NCI-H2196 (cell line): ENCODE measurements around the gene TNFAIP8.

Source experiments
- DNase-seq: peaks from one replicate; lab custom pipeline; 2025; ENCODE audit not compliant: unreplicated experiment; lab: John Stamatoyannopoulos, UW

The TNFAIP8 gene

DNA sequence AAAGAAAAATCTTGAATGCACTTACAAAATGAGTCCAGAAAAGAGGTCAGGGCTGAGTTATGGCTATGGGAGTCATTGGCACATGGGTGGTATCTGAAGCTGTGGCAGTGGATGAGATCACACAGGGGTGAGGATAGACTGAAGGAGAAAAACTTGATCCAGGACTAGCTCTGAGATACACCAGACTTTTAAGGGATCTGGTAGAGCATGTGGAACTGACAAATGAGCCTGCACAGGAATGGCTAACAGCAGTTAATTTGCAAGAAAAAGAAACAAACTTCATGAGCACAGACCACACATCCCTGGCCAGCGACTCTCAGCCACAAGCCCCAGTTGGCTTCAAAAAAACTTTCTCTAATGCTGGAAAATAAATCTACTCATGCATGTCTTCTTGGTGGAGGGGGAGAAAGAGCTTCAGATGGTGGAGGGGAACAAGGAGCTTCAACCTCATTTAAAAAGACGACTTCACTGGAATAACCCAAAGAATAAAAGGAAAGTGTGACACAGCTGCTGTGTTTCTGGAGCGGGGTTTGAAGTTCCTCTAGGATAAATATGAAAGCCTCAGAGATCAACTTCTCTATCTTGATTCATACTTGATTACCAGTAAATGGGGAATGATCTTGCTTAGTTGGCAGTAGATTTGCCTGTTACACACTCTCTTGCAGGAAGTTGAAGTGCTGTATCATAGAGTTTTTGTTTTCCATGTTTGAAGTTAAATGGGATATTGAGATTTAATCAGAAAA lies 33.6 kb downstream of the TNFAIP8 start:
- no peak for DNase-seq

DNA sequence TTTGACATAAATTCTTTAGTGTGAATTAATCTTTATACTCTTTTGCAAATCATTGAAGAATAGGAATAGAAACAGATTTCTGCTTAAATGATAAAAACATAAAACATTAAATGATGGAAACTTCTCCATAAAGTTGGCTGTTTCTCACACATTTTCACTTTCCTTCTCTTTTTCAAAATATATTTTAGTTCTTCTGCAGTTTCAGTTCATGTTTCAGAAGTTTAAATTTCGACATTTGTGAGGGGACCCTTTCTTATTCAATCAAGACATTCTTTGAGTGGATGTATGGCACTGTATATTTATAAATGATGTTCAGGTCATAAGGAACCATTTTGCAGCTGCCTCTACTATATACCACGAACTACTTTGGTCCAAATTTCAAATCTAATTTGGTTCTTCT lies 34.6 kb downstream of the TNFAIP8 start:
- DNase-seq, result no peak

DNA sequence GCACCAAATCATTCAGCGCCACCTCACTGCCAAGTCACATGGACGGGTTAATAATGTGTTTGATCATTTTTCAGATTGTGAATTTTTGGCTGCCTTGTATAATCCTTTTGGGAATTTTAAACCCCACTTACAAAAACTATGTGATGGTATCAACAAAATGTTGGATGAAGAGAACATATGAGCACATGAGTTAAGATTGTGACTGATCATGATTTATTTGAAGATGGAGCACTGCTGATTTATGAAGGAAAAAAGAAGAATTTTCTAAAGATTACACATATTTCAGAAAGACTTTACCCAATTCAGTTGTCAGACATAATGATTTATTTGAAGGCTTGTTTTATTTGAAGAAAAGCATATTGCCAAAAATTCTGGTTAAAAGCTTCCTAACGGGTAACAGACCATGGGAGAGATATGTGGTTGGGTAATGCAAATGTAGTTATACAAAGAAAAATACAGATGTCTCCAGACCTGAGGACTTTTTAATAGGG lies 37.4 kb downstream of the TNFAIP8 start:
- no peak for DNase-seq

DNA sequence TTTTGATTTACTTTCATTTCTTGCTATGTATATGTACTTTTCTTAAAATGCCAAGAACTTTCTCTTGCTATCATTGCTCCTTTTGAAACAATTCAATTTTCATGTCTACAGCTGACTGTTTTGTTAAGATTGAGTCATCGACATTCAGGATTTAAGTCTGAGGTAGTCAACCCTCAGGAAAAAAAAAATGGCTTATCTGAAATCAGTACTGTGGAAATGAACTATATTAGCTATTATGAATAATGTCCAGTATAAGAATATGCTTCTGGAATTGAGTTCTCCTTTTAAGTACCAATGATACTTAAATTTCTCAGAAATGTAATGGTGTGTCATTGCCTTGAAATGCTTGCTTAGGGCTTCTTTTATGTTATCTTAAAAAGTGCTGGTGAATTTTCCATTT lies 37.9 kb downstream of the TNFAIP8 start:
- DNase-seq, result no peak

DNA sequence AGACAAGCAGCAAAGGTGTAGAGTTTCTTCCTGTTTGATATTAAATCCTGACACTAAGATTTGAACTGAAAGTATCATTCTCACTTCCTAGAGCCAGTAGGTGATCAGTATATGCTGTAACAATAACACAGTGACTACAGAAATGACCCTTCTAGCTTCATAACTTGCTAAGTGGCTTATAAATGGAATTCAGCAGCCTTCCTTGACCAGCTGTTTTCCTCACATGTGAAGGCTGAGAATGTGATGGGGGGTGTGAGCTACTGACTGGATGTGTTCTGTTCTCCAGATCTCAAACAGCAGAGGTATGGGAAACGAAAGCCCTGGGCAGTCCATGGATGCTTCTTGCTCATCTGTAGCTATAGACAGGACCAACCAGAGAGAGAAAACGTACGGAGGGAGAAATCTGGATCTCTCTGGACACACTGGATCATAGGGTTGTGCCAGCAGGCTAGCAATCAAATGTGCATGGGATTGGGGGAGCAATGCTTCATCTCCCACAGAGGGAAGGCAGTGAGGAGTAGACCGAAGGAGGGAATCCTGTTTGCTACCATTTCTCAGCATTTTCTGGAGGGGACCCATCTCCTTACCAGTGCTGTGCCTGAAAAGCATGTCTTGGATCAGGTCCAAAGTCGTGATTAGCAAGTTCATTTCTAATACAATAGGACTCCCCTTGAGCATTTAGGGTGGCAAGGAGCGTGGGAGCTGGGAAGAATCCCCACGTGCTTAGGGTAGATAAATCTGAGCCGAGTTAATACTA lies 39.4 kb downstream of the TNFAIP8 start:
- DNase-seq, result no peak

DNA sequence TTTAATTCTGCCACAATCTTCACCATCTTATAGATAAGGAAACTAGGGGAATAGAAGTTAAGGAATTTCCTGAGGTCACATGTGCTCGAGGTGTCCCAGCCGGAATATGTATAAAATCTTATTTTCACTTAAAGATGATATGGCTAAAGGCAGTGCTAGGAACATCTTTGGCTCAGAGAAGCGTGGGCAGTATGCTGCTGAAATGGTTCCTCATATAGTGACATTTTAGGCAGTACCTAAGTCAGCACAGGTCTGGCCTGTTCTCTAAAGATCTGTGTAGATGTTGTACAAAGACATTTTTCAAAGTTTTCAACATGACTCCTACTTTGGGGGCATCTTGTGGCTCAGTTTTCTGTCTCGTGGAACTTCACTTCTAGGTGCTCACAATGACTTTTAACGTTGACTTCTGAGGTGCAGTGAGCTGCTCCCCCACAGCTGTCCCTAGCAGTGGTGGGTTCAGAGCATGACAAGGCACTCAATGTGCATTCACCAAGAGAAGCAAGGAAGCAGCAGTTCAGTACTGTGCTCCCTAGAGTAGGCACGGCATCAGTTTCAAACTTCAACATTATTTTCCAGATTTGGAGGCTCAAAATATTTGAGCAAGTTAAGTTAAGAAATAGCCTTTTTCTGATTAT lies 40.3 kb downstream of the TNFAIP8 start:
- no peak for DNase-seq

DNA sequence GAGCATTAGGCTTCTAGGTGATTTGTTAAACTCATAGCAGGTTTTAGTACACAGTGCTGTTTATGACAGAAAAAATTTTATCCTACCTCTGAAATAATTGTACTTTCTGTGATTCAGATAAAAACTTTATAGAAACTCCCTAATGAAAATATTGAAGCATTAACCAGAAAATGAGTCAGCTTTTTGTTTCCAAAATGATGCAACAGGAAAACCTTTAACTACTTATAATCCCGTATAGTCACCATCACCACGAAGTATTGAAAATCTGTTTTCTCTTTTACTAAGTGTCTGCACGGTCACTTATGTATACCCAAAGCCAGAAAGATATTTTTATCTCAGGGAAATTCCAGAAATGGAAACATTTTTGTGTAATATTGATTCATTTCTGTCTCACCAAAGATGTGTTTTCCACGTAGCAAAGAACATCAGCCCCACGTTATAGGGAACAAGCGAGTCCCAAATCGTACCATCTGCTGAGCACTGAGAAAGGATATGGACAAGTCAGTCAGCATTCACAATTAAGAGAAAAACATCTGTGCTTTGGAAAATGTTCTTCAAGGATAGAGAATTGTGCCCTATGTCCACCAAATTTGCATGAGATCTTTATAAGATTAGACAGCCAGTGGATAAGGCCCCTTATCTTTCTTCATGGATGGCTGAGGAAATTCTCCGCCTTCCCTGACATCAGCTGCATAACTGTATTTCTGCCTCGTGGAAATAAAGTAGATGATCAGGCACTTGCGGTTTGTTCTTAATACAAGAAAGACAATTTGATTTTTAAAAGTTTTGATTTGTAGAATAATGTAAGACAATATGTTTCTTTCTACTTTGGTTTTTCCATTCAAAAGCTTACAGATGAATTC lies 41.9 kb downstream of the TNFAIP8 start:
- no peak for DNase-seq

DNA sequence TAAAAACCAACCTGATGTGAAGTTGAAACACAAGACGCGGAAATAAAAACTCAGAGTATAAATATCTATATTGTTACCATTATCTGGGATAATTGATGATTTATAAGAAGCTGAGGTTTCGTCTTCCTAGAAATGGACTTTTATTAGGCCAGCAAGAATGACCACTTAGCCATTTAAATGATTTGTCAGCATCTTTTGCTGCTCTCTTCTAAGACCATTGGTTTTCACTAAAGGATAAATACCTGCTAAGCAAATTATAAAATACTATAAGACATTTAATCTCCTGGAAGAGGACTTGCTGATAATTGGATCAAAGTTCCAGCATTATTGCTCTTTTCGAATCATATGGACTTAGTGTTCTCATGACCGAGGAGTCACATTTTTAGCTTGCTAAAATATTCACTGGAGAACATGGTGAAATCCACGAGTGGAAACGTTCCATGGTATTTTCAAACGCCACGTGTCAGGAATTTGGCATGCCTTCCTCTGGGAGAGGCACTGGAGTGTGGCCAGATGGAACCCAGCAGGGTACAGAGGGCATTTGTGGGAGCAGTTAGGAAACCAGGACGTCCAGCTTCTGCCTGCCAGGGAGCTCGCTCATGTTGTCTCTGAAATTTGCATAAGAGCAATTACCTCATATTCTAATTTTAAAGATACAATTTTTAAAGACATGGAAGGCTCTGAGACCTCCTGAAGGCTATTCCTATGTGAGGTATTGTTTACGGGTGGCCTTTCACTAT lies 43.1 kb downstream of the TNFAIP8 start:
- DNase-seq, result no peak

DNA sequence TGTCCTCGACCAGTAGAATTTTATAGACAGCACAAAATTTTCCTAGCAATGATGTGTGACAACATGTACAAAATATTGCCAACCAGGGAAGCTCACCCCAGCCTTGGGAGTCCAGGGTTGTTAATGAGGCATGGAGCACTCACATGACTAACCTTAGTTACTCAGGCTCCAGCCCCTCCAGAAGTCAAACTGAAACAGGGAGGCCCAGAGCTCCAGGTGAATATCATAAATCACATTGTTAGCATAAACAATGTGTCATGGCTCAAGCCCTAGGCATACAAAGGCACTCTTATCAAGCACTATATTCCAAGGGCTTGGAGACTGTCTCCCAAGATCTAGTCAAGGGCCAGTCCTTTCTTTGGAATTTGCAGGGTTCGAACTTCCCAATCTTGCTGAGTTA lies 44.4 kb downstream of the TNFAIP8 start:
- no peak for DNase-seq

DNA sequence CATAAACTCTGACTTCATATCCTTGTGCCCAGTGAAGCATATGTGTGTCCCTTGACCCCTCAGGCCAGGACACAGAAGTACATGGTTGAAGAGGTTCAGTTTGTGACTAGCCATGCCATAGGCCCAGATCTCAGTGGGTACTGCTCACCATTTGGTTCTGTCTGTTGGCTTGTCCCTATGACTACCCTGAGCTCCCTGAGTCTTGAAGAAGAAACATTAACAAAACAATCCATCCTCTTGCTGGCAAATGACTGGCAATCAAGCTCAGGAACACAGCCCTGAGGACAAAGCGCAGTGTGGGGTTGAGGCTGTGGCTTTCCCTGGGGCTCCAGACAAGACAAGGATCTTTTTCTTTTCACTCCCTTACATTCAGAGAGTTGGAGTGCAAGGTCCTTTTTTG lies 46.3 kb downstream of the TNFAIP8 start:
- no peak for DNase-seq

DNA sequence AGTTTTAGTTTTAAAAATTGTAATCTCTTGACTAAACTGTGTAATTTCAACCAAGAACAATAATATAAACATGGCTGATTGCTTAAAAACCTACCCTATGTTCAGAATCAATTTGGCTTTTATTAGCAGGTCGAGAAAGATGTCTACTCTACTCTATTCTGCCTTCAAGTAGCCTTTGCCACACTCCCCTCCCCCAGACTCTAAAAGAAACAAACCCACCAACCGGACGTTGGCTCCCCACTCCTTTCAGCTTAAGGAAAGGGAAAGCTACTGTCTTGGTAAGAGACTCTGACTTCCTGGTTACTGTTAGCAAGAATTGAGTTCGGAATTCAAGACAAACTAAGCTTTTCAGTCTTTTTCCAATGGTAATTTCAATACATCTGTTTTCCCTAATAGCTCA lies 46.7 kb downstream of the TNFAIP8 start:
- no peak for DNase-seq

DNA sequence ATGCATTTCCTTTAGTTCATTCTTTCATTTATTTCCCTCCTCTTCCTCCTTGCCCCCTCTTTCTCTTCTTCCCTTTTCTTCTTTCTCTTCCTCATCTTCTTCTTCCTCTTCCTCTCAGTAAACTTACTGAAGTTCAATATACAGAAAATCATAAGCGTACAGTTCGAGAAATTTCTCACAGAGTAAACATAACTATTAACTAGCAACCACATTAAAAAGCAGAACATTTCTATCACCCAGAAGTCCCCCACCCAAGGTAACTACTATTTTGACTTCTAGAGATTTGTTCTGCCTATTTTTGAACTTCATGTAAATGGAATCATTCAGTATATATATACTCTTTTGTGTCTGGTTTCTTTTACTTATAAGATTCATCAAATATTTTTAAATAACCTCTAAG lies 48.2 kb downstream of the TNFAIP8 start:
- DNase-seq, result no peak

DNA sequence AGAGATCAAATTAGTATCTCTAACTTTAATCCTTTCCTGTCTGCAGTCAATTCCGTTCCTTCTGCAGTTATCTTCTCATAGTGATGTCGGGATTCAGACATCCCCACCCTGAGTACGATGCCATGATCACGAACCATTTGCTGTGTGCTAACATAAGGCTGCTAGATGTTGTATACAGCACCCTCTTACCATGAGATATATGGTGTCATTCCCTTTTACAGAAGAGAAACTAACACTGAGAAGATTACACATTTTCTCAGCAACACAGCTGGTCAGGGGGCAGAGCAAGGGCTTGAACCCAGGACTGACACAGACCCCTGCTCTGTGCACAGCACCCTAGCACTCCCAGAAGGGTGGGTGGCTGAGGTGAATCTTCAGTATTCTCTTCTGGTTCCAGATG lies 49.6 kb downstream of the TNFAIP8 start:
- DNase-seq, result no peak

DNA sequence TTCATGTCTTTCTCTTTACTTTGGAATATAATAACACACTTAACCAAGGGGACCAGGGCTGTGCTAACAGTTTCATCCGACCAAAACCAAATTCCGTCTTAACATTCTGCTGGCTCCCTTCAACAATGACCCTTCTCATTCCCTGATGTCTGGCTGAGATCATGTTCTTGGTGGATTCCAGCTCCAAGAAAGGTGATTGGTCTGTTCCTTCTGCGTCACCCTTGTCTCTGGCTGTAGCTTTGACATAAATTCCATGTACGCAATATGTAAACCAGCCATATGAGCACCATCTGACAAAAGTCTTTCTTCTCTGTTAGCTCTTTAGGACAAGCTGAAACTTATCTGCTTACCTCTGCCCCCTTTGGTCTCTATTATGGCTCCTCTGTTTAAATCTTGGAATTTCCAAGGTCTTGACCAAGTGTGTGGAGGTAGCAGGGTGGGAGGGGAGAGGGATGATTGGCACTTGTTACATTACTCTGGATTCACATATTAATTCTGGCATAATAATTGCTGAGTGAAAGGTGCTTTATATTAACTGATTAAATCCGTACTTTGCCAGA lies 50.8 kb downstream of the TNFAIP8 start:
- no peak for DNase-seq

DNA sequence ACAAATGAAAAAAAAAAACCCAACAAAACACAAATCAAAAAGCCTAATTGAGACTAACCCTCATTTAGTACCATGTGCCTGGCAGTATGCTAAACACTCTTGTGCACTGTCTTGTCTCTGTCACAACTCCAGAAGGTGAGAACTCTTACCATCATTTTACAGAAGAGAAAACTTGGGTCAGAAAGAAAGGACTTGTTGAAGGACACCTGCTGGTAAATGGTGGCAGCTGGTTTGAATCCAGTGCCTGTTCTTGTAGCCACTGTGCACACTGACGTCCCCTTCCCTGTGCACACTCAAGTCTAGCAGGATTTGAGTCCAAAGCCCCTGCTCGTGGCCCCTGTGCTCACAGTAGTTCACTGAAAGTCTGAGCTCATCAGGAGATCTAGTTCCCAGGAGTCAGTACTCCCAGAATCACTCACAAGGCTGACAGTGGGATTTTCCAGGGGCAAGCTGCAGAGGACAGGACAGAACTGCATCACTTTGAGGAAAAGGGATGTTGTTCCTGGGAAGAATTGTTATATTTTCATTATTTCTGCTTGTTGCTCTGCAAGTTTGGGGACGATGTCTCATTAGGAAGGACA lies 53.5 kb downstream of the TNFAIP8 start:
- no peak for DNase-seq

DNA sequence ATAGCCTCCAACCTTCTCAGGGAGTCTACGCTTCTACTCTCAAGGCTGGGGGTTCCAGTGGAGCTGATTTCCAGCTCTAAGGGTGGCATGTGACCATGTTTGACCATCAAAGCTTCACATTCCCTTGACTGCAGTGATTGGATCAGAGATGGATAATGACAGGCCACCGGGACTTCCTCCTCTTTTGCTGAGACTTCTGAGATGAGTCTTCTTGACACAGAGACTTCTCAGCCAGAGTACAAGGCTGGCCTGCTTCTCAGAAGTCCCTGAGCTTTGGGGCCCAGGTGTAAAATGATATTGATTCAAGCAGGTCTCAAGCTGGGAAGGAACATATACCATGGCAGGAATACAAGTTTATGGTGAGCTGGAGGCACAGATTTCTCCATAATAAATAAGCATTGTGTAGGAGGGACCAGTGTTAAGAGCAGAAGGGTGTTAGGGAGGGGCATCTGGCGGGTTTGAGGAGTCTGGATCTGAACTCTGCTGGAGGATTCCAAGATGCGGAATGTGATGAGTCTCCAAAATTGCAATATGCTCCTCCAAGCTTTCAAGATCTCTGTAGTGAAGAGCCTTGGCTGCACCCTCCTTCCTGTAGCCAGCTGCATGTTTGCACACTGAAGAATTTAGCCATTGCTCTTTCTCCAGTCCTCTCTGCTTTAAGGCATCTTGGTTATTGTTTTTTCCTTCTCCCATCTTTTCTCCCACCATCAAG lies 54.8 kb downstream of the TNFAIP8 start:
- DNase-seq, result no peak

DNA sequence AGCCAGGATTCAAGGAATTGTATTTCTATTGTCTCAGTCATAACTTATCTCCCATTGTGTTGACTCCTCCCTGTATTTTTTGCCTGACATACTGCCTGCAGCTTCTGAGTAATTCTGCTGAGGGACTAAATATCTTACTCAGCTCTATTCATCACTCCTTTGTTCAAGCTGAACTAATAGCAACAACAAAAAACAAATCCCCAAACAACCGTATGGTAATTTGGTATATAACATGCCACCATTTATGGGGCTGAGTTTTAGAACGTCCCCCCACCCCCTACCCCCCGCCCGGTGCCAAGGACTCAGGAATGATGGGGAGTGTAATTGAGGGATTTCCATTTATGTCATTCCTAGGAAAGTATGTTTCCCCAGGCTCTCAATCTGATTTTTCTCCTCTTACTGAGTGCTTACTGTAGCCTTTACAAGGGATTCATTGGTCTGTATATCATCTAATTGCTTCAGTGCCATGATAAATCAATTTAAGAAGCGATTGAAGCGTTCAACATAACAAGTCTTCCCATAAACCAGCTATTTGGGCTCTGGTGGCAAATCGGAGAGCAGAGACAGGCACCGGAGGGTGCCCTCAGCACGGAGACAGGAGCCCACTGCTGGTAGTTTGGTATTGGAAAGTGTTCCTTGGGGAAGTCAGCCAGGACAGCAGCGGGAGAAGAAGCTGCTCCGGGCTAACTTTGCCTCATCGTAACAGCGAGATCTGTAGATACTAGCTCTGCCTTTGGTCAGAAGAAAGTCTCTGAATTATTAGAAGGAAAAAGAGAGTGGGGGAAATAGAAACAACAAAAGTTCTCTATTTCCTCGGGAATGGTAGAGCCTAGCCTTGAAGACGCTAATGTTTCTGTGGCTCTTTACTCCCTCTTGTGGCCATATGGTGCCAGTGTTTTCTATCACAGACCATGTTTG lies 55.8 kb downstream of the TNFAIP8 start:
- DNase-seq, result peak; percentile 70
